ENCODE results near the gene CD99.
A peak's percentile ranks its signal among the peaks of the same experiment; 100 is the strongest.
"Not testable (repeated sequence)": the region's sequence is repeated elsewhere in the genome, so short reads cannot be mapped to it uniquely, and the experiment has no call there.

CD99 gene

DNA sequence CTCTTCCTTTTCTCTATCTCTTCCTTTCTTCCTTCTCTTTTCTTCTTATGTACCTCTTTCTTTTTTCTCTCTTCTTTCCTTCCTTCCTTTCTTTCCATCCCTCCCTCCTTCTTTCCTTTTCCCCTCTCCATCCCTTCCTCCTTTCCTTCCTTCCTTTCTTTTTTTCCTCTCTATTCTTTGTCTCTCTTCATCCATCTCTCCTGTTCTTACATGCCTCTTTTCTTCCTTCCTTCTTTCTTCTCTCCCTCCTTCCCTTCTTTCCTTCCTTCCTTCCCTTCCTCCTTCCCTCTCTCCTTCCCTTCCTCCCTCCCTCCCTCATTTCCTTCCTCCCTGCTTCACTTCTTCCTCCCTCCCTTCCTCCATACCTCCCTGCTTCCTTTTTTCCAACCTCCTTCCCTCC is 41.6 kb downstream of the CD99 start:
- no peak for DNase-seq

DNA sequence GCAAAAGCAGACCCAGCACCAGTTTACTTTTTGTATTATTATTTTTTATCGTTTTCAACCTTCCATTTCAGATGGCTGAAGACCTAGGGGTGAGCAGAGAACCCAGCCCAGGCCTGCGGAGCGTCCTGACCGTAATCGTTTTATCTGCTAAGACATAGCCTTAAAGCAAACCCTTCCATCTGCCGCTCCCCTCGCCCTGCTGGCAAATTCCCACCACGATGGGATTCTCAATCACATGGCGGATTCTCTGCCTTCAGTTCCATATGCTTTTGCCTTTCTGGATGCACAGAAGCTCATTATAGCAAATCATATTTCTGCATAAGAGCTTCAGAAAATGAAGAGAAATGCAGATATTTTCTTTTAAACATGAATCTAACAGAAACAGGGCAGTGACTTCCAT is 42.2 kb downstream of the CD99 start:
- no peak for DNase-seq

DNA sequence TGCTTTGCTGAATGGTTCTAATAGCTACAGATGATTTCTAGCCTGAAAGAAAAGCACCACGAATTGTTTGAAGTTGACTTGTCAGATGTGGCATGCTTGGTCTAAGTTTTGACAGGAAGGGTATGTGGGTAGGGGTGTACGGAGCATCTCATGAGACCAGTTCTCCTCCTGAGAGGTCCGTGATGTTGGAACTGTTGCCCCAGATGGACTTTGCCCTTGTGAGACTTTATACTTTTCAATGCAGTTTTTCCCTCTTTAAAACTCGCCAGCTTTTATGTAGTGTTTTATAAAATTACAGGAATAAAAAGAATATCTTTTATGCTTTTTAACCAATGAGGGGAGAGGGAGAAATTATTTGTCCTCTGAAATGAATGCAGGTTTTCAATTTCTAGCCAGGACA is 44.2 kb downstream of the CD99 start:
- DNase-seq: no peak

DNA sequence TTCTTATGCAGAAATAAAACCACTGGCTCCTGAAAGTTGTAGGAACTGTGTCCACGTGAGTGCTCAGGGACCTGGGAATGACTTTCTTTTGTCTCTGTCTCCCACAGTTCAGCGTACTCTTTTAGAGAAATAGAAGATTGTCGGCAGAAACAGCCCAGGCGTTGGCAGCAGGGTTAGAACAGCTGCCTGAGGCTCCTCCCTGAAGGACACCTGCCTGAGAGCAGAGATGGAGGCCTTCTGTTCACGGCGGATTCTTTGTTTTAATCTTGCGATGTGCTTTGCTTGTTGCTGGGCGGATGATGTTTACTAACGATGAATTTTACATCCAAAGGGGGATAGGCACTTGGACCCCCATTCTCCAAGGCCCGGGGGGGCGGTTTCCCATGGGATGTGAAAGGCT is 49.6 kb downstream of the CD99 start:
- no peak for DNase-seq

DNA sequence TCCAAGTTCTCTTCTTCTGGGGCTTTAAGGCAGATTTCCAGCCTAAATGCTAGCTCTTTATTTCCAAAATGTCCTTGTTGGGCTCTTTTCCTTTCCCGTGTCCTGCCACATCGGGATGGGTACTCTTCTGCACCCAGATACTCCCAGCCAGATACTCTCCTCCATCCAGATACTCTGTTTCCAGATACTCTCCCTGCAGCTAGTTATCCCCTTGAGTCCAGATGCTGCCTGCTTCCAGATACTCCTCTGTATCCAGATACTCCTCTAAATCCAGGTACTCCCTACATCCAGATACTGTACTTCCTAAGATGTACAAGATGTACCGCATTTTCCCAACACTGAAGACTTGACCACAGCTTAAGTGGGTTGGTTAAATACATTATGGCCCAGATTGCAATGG is 50.3 kb downstream of the CD99 start:
- no peak for DNase-seq

DNA sequence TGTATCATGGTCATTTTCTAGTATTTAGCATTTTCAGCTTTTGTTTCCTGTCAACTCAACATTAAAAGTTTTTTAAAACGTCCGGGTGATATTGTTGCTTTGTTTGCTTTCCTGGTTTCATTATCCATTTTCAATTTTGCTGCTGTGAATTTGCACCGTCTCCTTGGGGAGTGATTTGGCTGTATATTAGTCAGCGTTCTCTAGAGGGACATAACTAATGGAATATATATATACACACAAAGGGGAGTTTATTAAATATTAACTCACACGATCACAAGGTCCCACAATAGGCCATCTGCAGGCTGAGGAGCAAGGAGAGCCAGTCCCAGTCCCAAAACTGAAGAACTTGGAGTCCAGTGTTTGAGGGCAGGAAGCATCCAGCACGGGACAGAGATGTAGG is 55.2 kb downstream of the CD99 start:
- DNase-seq: not testable (repeated sequence)

DNA sequence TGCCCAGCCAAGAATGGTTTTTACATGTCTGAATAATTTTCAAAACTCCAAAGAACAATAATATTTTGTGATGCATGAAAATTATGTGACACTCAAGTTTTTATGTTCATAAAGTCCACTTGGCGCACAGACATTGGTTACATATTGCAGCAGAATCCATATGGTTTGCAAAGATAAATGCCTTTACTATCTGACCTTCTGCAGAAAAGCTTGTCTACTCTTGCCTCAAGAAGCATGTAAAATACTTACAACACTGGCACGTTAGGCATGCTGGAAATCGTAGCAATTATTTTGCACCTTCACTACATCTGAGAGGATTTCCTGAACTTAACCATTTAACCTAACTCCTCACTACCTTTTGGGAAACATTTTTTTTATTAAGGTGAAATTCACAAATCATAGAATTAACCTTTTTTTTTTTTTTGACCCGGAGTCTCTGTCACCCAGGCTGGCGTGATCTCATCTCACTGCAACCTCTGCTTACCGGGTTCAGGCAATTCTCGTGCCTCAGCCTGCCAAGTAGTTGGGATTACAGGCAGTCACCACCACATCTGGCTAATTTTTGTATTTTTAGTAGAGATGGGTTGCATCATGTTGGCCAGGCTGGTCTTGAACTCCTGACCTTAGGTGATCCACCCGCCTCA is 57.2 kb downstream of the CD99 start:
- no peak for DNase-seq

DNA sequence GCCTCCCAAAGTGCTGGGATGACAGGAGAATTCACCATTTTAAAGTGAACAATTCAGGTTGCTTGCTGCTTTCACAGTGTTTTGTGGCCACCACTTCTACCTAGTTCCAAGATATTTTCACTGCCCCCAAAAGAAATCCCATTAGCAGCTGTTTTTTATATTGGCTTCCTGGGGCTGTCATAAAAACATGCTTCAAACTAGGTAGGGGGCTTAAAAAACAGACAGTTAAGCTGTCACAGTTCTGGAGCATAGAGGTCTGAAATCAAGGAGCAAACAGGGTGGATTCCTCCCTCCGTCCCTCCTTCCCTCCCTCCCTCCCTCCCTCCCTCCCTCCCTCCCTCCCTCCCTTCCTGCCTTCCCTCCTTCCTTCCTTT is 57.7 kb downstream of the CD99 start:
- DNase-seq: no peak

DNA sequence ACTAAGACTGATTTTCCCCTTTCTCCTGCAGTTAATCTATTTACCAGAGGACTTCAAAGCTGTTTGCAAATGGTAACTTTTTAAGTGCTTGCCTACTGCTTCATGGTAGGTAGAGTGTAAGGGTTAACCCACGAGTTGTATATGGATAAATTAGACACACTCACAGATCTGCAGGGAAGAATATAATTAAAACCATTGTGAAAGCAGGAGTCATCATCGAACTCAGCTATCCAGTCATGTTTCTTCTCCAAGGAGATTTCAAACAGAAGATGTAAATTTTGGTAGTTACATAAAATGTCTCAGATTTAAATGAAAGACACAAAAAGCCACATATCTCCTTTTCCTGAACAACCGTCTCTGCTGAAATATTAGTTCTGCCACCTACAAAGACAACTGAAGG is 60.2 kb downstream of the CD99 start:
- no peak for DNase-seq

DNA sequence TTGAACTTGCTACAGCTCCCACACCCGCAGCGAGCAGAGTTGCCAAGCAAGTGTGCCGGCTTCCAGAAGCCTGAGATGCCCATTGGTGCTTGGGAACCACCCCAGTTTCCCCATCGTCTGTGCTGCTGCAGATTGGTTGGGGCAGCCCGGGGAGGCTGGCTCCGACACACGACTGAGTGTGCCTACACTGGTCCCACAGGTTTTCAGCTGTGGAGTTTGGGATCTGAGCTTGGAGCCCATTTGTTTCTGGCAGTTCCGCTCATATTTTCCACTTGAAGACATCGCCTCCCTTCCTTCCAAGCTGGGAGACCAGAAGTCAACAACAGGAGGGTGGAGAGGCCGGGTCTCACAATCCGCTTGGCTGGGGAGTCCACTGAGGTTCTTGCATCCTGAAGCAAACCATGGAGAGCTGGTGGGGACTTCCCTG is 60.8 kb downstream of the CD99 start, which contains the start of gene XG:
Gene XG (plus strand): TSS at position 167 of the 427 bp plus-strand sequence. CDS start 235 bp downstream, at position 402.
- not testable (repeated sequence) for DNase-seq

DNA sequence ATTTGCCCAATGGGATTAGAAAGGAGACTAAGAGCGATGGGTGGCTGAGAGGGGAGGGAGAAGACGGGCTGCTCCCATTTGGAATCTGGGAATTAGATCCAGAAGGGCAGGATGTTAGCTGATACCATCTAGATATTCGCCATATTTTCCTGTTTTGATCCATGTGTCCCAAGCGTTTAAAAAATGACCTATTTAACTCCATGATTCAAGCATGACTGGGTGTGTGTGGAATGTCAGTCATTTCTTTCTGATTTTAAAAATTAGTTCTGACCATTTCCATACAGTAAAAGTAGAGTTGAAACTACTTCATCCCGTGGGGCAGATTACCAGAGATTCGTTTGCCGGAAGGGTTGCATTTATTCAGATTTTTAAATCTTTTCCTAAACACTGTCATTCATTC is 61.3 kb downstream of the CD99 start:
- DNase-seq: not testable (repeated sequence)

DNA sequence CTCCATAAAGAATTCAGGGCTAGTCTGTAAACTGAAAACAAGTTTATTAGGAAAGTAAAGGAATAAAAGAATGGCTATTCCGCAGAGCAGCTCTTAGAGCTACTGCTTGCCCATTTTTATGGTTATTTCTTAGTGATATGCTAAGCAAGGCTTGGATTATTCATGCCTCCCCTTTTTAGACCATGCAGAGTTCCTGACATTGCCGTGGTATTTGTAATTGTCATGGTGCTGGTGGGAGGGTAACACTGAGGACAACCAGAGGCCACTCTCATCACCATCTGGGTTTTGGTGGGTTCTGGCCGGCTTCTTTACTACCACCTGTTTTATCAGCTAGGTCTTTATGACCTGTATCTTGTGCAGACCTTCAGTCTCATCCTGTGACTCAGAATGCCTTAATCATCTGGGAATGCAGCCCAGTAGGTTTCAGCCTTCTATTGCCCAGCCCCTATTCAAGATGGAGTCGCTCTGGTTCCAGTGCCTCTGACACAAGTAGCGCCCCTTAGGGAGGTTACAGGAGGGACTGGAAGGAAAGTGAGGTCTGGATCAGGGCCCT is 64.1 kb downstream of the CD99 start:
- DNase-seq: not testable (repeated sequence)

DNA sequence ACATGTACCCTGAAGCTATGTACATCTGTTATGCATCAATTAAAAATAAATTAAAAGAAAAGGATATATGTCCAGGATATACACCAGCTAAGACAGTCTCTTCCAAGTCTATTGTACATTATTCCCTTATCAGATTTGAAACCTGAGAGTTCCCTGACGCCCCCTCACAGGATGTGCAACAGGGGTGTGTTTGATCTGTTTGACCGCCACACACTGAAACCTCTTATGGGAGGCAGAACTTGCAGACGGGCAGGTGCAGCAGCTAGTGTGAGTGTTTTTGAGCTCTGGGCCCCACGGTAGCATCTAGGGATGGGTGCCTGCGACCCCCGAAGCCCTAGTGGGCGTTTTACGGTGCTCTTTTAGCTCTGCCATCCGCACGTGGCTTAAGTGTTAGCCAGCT is 65.5 kb downstream of the CD99 start:
- DNase-seq: no peak

DNA sequence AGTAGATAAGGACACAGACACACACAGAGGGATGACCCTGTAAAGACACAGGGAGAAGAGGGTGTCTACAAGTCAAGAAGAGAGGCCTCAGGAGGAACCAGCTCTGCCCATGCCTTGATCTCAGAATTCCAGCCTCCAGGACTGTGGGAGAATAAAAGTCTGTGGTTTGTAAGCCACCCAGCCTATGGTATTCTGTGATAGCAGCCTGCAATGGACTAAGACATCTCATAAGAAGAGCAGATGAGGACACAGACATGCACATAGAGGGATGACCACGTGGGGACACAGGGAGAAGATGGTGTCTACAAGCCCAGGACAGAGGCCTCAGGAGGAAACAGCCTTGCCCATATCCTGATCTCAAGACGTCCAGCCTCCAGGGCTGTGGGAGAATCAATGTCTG is 70.2 kb downstream of the CD99 start:
- no peak for DNase-seq

DNA sequence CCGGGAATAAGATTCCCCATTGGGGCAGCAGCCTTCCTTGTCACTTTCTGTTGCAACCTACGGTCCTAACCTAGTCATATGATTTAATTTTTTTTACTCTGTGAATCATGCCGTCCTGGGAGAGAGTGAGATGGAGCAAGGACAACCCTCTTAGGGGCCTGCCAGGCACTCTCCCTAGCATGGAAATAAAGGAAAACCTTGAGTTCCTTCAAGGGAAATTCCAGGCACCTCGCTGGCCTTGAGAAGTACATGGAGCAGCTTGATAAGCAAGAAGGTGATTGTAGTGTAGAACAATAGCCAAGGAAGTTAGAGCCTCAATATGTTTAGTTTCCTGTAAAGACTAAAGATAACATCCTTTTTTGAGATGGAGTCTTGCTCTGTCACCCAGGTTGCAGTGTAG is 71.6 kb downstream of the CD99 start:
- DNase-seq: not testable (repeated sequence)

DNA sequence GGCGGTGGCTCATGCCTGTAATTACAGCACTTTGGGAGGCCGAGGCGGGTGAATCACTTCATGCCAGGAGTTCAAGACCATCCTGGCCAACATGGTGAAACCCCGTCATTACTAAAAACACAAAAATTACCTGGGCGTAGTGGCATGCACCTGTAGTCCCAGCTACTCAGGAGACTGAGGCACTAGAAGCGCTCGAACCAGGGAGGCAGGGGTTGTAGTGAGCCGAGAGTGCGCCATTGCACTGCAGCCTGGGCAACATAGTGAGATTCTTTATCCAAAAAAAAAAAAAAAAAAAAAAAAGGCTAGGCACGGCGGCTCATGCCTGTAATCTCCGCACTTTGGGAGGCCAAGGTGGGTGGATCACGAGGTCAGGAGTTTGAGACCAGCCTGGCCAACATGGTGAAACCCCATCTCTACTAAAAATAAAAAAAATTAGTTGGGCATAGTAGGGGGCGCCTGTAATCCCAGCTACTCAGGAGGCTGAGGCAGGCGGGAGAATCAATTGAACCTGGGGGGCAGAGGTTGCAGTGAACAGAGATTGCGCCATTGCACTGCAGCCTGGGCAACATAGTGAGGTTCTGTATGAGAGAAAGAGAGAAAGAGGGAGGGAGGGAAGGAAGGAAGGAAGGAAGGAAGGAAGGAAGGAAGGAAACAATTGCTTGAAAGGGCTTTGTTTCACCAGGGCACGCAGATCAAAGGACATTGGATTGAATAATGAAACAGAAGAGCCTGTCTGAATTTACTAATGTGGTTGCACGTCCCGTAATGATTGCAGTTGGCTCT is 73.9 kb downstream of the CD99 start:
- not testable (repeated sequence) for DNase-seq

DNA sequence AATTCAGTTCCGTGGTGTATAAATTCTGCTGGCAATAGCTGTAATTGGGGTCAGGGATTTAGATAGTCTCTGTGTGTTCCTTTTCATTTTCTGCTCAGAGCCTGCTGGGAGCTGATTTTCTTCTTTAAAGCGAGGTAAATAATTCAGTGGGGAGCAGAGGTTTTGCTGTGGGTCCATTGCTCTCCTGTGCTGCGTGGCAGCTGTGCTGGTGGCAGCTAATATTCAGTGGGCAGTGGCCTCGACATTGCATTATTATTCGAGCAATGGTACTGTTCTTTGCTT is 74.4 kb downstream of the CD99 start:
- DNase-seq: no peak

DNA sequence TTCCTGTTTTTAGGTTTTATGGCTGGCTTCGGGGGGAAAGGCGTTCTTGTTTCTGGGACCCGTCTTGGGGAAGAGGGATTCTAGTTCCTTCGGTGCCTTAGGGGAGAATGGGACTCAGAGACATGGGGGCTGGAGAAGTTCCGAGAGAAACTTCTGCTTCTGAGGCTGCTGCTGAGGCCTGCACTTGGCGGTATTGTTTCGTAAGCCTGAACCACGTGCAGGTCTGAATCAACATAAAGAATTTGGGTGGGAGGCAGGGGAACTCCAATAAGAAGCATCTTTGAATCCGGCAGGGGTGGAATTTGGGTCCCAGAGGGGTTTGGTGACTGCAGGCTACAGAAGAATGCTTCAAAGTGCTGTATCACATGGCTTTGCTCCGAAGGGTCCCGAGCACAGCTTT is 75.8 kb downstream of the CD99 start:
- DNase-seq: peak; percentile 82 to 93 (median 85)

DNA sequence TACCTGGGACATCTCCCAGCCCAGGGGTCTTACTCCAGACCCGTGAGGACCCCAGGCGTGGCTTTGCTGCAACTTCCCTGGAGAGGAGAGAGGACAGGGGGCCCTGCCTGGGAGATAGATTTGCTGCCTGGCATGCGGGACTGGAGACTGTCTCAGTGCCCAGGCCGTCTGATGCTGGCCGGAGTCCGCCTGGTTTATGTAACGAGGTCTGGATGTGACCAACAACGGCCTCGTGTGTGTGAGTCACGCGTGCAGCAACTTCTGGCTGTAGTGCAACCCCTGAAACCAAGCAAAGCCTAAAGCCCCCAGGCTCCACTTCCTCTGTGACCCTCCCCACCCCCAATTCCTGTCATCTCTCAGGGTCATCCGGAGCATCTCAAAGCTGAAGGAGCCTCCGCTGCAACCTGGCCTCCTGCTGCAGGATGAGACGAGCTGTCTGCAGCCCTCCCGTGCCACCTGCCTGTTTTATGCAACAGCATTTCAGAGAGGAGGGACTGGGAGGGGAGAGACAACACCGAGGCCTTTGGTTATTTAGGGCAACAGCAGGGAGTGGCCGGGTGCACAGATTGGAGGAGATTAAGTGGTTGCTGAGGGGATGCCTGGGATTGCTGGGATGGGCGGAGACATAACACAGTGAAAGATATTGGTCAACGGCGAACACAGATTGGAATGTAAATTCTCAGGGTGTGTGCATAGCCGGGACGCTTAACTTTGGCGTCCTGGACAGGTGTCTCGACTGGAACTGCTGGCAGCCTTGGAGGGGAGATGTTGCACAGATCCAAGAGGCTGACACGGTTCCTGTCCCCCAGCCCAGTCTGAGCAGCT is 76.7 kb downstream of the CD99 start:
- peak; percentile 85 to 90 (median 86) for DNase-seq

DNA sequence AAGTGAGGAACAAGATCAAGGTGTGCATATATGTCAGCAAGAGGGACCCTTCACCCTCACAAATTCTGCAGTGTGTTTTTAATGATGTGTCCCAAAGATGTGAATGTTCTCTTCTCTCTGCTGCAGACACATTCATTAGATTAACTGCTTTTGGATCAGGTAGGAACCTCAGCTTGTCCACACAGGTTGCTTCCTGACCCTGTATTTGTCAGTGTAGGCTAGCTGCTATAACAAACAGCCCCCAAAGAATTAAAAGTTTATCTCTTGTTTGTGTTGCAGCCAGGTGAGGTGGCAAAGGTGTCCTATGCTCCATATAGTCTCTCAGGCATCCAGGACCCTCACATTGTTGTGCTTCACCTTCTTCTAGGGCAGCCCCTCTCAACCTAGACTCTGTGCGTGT is 78.5 kb downstream of the CD99 start:
- no peak for DNase-seq

DNA sequence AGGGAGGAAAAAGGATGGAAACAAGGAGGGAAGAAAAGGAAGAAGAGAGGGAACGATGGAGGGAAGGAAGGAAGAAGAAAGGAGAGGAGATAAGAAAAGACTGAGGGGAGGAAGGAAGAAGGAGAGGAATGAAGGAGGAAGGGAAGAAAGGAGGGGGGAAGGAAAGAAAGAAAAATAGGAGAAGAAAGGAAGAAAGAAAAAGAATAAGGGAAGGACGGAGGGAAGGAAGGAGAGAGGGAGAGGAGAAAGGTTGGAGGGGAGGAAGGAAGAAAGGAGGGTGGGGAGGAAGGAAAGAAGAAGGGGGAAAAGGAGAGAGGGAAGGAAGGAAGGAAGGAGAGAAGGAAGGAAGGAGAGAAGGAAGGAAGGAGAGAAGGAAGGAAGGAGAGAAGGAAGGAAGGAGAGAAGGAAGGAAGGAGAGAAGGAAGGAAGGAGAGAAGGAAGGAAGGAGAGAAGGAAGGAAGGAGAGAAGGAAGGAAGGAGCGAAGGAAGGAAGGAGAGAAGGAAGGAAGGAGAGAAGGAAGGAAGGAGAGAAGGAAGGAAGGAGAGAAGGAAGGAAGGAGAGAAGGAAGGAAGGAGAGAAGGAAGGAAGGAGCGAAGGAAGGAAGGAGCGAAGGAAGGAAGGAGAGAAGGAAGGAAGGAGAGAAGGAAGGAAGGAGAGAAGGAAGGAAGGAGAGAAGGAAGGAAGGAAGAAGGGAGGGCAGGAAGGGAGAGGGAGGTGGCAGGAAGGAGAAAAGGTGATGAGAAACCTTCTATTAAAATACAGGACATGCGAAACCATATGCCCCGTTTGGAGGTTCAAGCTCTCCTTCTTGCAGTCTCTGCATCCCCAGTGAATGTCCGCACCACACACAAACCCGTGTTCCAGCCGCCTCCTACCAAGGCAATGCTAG is 82.3 kb downstream of the CD99 start:
- not testable (repeated sequence) for DNase-seq

DNA sequence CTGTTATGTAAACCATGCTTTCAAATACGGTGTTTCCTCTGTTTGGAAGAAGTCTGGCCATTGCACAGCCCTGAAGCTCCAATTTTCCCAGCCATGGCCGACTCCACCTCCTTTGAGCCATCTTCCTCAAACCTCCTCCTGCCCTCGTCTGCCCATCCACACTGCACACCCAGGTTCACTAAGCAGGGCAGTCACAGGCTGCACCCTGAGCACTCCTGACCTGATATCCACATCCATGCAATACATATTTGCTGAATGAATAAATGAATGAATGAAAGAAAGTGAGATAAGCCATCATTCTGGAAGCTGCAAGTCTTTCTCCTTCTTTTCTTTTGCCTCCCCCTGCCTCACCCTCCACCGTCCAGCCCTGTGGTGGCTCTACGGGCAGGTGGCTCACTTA is 83.0 kb downstream of the CD99 start:
- DNase-seq: no peak
